K562 (cell line): Measurements from ENCODE around the gene SPHK1. TPM values are rescaled to one million over a fixed set of nuclear protein-coding genes. Genes with fewer than 3 reads are reported as not detected.

Experiments used
- ADNP ChIP-seq: fragments of 200-800 bp; sonication (Bioruptor generic); IDR thresholded peaks from 2 replicates; pipeline ENCODE4 v1.6.1; 2016; ENCODE audit warnings: missing genetic modification characterization, missing compliant biosample characterization
- CC2D1A ChIP-seq: fragments of 450-650 bp; IDR thresholded peaks from 2 replicates; pipeline ENCODE4 v1.6.1; 2017; ENCODE audit warnings: mild to moderate bottlenecking
- EP400 ChIP-seq: fragments of 450-650 bp; IDR thresholded peaks from 2 replicates; pipeline ENCODE4 v1.6.1; 2017; ENCODE audit warnings: antibody characterized with exemption, mild to moderate bottlenecking, moderate library complexity
- FOXJ3 ChIP-seq: sonication (generic); formaldehyde crosslinking; IDR thresholded peaks from 2 replicates; pipeline ENCODE4 v1.4.0; 2020; ENCODE audit warnings: mild to moderate bottlenecking, missing genetic modification reagents
- KDM2B ChIP-seq: fragments of 250-450 bp; sonication (Bioruptor Pico); IDR thresholded peaks from 2 replicates; pipeline ENCODE4 v1.8.0; 2021; ENCODE audit warnings: mild to moderate bottlenecking, moderate library complexity
- NFIX ChIP-seq: fragments of 250-450 bp; sonication (Bioruptor Pico); IDR thresholded peaks from 2 replicates; pipeline ENCODE4 v1.4.0; 2020; ENCODE audit warnings: low read depth, mild to moderate bottlenecking, moderate library complexity
- POLR2AphosphoS5 ChIP-seq: IDR thresholded peaks from 2 replicates; pipeline ENCODE4 v1.6.1; 2011; ENCODE audit warnings: mild to moderate bottlenecking, low read depth, low read length, moderate library complexity; ENCODE audit not compliant: control insufficient read depth, insufficient read depth
- TSC22D4 ChIP-seq: fragments of 450-650 bp; IDR thresholded peaks from 2 replicates; pipeline ENCODE4 v1.6.1; 2016; ENCODE audit warnings: missing genetic modification characterization, missing biosample characterization, control low read depth
- YY1 ChIP-seq, 3 experiments: IDR thresholded peaks; 2 replicates each; pipeline ENCODE4 v1.6.1; 2011; ENCODE audit warnings: low read length in 2 of 3, mild to moderate bottlenecking in 2 of 3, moderate library complexity in 2 of 3, borderline replicate concordance in 1 of 3, control low read depth in 1 of 3, low read depth in 1 of 3; ENCODE audit not compliant: insufficient read depth in 3 of 3, insufficient replicate concordance in 2 of 3, control insufficient read depth in 1 of 3, insufficient read length in 1 of 3; ENCODE audit errors: extremely low read depth in 1 of 3
- ZNF133 ChIP-seq: fragments of 250-450 bp; sonication (Bioruptor Pico); IDR thresholded peaks from 2 replicates; pipeline ENCODE4 v1.4.0; 2020; ENCODE audit warnings: mild to moderate bottlenecking
- ZNF23 ChIP-seq: fragments of 250-450 bp; sonication (Bioruptor Pico); IDR thresholded peaks from 2 replicates; pipeline ENCODE4 v1.4.0; 2020; ENCODE audit warnings: mild to moderate bottlenecking
- ZNF699 ChIP-seq: fragments of 250-450 bp; sonication (Bioruptor Pico); IDR thresholded peaks from 2 replicates; pipeline ENCODE4 v1.8.0; 2021; ENCODE audit warnings: mild to moderate bottlenecking, moderate library complexity; ENCODE audit not compliant: insufficient replicate concordance
- ZNF79 ChIP-seq: fragments of 250-450 bp; sonication (Bioruptor Pico); IDR thresholded peaks from 2 replicates; pipeline ENCODE4 v1.4.0; 2020; ENCODE audit warnings: low read depth, mild to moderate bottlenecking, moderate library complexity
- polyA plus RNA-seq, 8 experiments: library from polyadenylated mRNA; depleted of rRNA in 4 of 8; stranded (reverse) in 5 of 8; unstranded in 3 of 8; fragments of >200 nt; fragmentation: Nextera tagmentation in 2 of 8; fragmentation: Illumina TruSeq in 1 of 8; extraction: Ambion mirVana in 2 of 8; extraction: Trizol in 1 of 8; gene quantifications; 2 replicates each; pipeline versions ENCODE4 v1.2.1 to v1.2.3, GENCODE V29; 2011 to 2014; ENCODE audit warnings: inconsistent platforms in 1 of 8, missing spikeins in 1 of 8
- total RNA-seq, 7 experiments: library from RNA; depleted of rRNA in 6 of 7; stranded (reverse); fragments of >200 nt in 6 of 7; fragmentation: Illumina TruSeq in 2 of 7; extraction: Trizol in 2 of 7; gene quantifications; 2 replicates each; pipeline versions ENCODE4 v1.2.1 to v1.2.3, GENCODE V29; 2011 to 2021; ENCODE audit warnings: low replicate concordance in 1 of 7
- TF ChIP-seq, protein P1 (sequence below), 2 experiments: fragments of 450-650 bp; formaldehyde crosslinking in 1 of 2; IDR thresholded peaks; 2 replicates each; pipeline versions ENCODE4 v1.4.0 to v1.6.1; 2014 to 2020; ENCODE audit warnings: mild to moderate bottlenecking in 2 of 2, borderline replicate concordance in 1 of 2, low read depth in 1 of 2
- TF ChIP-seq, protein P2 (sequence below): sonication (generic); formaldehyde crosslinking; IDR thresholded peaks from 2 replicates; pipeline ENCODE4 v1.8.0; 2022; ENCODE audit warnings: missing genetic modification reagents, mild to moderate bottlenecking, moderate library complexity, borderline replicate concordance
- TF ChIP-seq, protein P3 (sequence below), 2 experiments: fragments of 250-450 bp in 1 of 2; fragments of 450-650 bp in 1 of 2; sonication (Bioruptor Pico) in 1 of 2; IDR thresholded peaks; 2 replicates each; pipeline versions ENCODE4 v1.6.1 to v1.8.0; 2016 to 2021; ENCODE audit warnings: mild to moderate bottlenecking in 2 of 2, moderate library complexity in 2 of 2, missing compliant biosample characterization in 1 of 2, missing genetic modification characterization in 1 of 2

Gene SPHK1
- total and polyA plus RNA-seq, 9 of the 15 experiments (the other 6 are each of a cell fraction or from before 2014, with no cell fraction given): 0.21 to 60.3 (median 14.5) TPM

DNA sequence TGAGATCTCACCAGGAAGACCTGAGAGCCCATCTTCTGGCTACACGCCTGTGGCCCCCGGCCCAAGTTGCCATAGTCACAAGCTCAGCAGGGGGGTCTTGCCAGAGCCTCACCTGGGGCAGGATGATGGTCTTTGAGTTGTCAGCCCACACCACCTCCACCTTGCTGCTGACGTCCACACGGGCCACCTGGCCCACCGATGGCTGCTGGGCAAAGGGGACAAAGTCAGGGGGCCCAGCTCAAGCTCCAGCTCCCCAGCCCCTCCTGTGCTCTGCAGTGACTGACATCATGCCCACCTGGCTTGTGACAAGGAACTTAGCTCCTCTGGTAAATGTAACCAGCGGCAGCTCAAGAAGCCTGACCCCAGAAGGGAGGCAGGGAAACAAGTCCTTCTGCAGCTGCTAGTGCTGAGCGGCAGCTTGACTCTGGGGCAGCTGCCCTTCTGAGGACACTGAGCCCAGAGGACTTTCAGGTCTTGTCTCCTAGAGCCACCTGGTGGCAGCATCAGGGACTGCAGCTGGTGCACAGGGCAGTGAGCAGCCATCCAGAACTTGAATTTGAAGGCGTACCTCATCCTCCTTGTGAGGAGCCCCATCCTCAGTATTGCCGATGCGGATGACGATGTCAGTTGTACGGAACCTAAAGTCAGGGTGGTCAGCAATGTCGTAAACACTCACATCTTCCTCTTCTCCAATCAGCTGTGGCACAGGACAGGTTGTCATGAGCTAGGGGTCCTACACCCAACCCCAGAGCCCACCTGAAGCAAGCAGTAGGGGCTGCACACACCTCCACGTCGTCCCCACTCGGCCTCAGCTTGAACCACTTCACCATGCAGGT, 13.5 kb downstream of the SPHK1 start (continued):
- TF ChIP-seq, protein P1, sequence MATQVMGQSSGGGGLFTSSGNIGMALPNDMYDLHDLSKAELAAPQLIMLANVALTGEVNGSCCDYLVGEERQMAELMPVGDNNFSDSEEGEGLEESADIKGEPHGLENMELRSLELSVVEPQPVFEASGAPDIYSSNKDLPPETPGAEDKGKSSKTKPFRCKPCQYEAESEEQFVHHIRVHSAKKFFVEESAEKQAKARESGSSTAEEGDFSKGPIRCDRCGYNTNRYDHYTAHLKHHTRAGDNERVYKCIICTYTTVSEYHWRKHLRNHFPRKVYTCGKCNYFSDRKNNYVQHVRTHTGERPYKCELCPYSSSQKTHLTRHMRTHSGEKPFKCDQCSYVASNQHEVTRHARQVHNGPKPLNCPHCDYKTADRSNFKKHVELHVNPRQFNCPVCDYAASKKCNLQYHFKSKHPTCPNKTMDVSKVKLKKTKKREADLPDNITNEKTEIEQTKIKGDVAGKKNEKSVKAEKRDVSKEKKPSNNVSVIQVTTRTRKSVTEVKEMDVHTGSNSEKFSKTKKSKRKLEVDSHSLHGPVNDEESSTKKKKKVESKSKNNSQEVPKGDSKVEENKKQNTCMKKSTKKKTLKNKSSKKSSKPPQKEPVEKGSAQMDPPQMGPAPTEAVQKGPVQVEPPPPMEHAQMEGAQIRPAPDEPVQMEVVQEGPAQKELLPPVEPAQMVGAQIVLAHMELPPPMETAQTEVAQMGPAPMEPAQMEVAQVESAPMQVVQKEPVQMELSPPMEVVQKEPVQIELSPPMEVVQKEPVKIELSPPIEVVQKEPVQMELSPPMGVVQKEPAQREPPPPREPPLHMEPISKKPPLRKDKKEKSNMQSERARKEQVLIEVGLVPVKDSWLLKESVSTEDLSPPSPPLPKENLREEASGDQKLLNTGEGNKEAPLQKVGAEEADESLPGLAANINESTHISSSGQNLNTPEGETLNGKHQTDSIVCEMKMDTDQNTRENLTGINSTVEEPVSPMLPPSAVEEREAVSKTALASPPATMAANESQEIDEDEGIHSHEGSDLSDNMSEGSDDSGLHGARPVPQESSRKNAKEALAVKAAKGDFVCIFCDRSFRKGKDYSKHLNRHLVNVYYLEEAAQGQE (IDR thresholded peaks at IDR 0.05; ENCODE audit: borderline replicate concordance): peak; percentile 91
- TF ChIP-seq, protein P1 (CRISPR knock-in tag; IDR thresholded peaks at IDR 0.05; ENCODE audit: low read depth): no peak
- TF ChIP-seq EP400: no peak
- TF ChIP-seq KDM2B (CRISPR knock-in tag): no peak
- TF ChIP-seq ZNF699: no peak
- TF ChIP-seq ZNF79: no peak
- TF ChIP-seq TSC22D4 (tag): no peak
- no peak for TF ChIP-seq ZNF23
- TF ChIP-seq POLR2AphosphoS5: 0 out of 2 replicates have a peak, but pooled peaks have one; percentile 10
- 0 out of 2 replicates have a peak, but pooled peaks have one; percentile 70 for TF ChIP-seq CC2D1A
- peak in 1 of 3 experiments; percentile 23 for TF ChIP-seq YY1 (IDR thresholded peaks at IDR 0.05; ENCODE audit: borderline replicate concordance in 1 of 3, control insufficient read depth in 1 of 3, extremely low read depth in 1 of 3, insufficient read depth in 3 of 3, insufficient read length in 1 of 3, insufficient replicate concordance in 2 of 3, low read depth in 1 of 3, low read length in 2 of 3)
- TF ChIP-seq, protein P2, sequence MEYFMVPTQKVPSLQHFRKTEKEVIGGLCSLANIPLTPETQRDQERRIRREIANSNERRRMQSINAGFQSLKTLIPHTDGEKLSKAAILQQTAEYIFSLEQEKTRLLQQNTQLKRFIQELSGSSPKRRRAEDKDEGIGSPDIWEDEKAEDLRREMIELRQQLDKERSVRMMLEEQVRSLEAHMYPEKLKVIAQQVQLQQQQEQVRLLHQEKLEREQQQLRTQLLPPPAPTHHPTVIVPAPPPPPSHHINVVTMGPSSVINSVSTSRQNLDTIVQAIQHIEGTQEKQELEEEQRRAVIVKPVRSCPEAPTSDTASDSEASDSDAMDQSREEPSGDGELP (CRISPR knock-in tag): peak; percentile 64; the same call in 1 of the 2 replicates
- TF ChIP-seq FOXJ3: no peak
- TF ChIP-seq ADNP (tag): no peak
- no peak for TF ChIP-seq NFIX (CRISPR knock-in tag)
- no peak for TF ChIP-seq ZNF133 (CRISPR knock-in tag)
- TF ChIP-seq, protein P3, sequence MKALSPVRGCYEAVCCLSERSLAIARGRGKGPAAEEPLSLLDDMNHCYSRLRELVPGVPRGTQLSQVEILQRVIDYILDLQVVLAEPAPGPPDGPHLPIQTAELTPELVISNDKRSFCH (CRISPR knock-in tag; IDR thresholded peaks at IDR 0.05): no peak
- TF ChIP-seq, protein P3 (tag; IDR thresholded peaks at IDR 0.05): peak; percentile 49; the same call in 1 of the 2 replicates
